Epithelial cell of prostate (primary cell): Measurements from ENCODE around the gene TRIM2.

Experiments used
- DNase-seq: peaks from one replicate; pipeline ENCODE4 v3.0.0-alpha.2; 2011; ENCODE audit warnings: low read depth, low spot score
- H3K27ac ChIP-seq: fragments of 450-650 bp; 2 replicates; pipeline ENCODE4 v1.5.1; 2017; ENCODE audit warnings: mild to moderate bottlenecking

TRIM2 gene

DNA sequence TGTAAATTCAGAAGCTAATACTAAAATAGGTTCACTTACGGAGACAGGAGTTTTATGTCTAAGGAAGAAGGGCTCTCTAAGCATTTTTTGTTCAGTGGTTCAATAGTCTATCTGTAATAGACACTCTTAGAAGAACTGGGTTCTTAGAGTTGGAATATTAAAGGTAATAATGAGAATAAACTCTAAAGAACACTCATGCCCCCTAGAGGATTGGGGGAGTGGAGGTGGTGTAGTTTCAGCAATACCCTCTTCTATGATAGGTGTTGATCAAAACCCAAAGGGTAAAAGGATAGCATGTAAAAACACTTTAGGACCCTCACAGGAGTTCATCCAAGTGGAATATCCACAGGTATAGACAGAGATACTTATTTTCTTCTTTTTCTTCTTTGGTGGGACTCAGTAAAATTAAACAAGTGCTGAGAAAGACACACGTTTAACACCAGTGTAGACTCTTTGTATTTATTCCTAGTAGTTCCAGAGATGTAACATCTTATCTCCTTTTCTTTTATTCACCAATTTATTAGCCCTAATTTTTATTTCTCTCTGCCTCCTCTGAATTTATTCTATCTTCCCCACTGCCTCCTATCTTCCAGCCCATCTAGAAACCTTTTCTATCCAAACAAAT lies 114.6 kb downstream of the TRIM2 start:
- DNase-seq: no peak
- H3K27ac ChIP-seq: no peak overlapping the region

DNA sequence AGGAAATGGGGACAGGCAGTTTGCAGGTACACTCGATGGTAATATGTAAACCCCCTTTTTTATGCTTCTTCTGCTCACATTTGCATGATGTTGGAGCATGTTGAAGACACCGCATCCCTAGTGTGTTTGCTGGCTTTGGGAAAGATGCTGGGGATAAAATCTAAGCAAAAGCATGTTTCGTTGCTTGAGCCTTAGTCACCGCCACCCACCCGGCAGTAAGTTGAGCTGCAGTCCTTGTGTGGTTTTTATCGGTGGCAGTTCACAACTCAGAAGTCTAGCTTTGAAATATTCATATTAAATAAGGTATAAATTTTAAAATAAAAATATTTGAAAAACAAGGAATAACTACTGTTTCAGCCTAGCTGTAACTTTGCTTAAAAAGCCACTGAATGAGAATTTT lies 118.5 kb downstream of the TRIM2 start:
- no peak for DNase-seq
- H3K27ac ChIP-seq: no peak overlapping the region

DNA sequence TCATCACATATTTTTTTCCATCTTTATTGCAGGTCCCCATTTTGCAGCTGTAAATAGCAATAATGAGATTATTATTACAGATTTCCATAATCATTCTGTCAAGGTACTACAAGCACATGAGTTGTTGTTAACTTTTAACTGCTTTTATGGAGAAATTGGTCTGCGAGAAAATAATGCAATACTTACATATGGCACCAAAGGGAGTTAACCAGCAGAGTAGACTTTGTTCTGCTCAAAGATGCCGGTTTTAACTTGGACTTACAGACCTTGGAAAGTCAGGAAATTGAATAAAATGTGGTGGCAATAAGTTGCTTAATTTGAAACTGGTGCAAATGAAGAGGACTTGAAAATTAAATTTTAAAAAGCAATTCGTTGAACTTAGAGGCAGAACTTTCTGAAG lies 119.8 kb downstream of the TRIM2 start:
- no peak overlapping the region for H3K27ac ChIP-seq
- DNase-seq: no peak

DNA sequence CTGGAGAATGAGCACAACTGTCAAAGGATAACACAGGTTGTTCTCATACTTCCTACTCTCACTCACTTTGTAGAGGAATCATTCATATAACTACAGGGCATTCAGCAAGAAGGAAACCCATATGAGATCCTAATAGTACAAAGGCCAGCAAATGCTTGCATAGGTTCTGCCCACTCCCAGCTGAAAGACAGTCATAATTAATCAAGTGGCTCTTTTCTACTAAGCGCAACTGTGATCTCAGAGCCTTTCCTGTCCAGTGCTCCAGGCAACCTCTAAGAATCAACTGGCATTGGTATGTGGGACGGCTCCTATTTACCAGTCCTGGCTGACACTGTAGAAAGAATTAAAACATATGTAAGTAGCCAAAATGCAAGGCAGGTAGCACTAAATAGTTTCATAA lies 121.3 kb downstream of the TRIM2 start:
- H3K27ac ChIP-seq: no peak overlapping the region
- no peak for DNase-seq

DNA sequence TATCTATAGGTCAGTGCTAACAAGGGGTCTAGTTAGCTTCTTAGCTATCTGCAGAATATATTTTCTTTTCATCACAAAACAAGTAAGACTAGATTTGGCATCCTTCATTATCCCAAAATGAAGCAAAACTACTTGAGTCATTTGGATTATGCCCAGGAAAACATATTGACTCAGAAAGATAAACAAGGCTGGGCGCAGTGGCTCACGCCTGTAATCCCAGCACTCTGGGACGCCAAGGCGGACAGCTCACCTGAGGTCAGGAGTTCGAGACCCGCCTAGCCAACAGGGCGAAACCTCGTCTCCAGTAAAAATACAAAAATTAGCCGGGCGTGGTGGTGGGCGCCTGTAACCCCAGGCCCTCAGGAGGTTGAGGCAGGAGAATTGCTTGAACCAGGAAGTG lies 122.3 kb downstream of the TRIM2 start:
- DNase-seq: peak; percentile 57
- no peak overlapping the region for H3K27ac ChIP-seq

DNA sequence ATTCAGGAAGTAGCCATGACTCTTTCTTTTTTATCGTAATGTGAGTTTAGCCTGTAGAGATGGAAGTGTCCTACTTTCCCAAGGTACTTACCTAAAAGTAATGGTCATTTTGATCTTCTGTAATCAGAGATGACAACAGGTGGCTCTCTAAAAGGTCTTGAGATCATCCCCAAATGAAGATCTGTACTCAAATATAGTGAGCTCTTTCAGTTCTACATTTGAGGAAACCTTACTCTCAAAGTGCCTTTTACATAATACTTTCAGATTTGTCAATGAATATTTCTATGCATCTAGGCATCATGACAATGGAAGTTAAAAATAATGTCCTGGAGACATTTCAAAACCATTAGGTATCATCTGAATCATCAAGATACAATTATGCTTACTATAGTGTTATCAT lies 123.0 kb downstream of the TRIM2 start:
- DNase-seq: no peak
- H3K27ac ChIP-seq: no peak overlapping the region

DNA sequence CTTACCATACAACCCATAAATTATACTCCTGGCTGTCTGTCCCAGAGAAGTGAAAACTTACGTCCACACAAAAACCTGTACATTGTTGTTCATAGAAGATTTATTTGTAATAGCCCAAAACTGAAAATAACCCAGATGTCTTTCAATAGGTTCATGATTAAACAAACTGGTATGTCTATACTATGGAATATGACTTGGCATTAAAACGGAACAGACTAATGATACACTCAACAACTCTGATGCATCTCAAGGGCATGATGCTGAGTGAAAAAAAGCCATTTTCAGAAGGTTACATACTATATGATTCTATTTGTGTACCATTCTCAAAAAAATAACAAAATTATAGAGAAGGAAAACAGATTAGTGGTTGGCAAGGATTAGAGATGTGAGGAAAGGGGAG lies 128.7 kb downstream of the TRIM2 start:
- no peak overlapping the region for H3K27ac ChIP-seq
- no peak for DNase-seq

DNA sequence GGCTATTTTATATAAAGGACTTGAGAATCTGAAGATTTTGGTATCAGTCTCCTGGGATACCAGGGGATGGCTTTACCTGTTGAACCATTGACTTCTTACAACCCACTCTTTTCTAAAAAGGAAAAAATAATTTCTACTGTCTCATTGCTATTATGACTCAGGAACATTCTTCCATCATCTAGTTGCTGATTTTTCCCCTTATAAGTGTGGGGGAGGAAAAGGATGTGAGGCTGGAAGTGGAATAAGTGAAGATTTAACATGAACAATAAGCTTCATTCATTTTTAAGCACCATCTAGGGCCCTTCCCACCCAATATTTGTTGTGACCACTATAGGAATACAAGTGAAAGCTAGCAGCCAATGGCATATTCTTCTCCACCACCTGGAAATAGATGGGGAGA lies 129.6 kb downstream of the TRIM2 start:
- H3K27ac ChIP-seq: no peak overlapping the region
- no peak for DNase-seq

DNA sequence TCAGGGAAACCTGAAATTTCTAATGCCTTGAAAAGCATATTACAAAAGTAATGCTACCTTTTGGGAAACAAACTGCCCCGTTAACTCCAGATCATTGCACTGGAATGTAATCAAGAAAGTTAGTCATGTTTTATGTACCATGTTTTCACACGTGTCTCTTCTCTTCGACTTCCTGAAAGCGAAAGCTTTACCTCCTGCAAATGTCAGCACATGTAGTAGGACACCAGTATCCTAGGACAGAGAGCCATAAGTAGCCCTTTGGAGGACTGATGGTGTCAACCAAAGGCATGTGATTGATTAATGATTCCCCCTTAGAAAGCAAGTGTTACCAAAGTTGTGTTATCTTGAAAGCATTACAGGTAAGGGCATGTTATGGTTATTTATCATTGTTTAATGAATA lies 131.4 kb downstream of the TRIM2 start:
- H3K27ac ChIP-seq: no peak overlapping the region
- DNase-seq: peak; percentile 12

DNA sequence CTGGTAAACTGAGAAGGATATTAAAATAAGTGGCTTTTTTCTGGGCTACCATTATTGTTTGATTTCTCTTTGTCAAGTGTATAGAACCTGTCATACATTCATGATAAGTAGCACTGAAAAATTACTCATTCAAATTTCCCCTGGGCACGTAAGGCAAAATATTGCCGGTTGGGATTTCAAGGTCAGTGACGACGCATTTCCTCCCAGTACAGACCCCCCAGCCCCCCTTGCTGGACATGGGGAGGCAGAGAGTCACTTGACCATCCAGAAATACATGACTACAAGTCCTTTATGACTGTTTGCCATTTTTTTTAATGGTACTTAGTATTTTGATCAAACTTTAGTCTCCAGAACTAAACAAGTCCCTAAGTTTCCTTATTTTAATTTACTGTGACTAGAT lies 133.4 kb downstream of the TRIM2 start:
- no peak overlapping the region for H3K27ac ChIP-seq
- no peak for DNase-seq

DNA sequence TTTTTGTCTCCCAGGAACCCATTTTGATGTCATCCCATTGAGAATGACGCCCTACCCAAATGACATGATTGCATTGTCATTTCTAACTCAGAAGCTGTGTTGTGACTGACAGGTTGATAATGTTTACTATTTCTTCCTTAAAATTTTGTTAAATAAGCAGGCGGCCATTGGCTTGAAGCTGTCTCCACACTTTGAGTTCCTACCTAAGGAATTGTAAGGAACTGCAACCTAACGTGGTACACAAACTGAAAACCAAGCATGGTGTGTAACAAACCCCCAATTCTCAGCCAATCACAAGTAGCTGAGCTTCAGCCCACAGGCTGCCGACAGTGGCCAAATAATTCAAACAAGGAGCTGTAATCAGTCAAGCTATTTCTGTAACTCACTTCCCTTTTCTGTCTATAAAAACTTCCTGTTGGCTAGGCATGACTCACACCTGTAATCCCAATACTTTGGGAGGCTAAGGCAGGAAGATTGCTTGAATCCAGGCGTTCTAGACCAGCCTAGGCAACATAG lies 137.4 kb downstream of the TRIM2 start:
- peak overlapping the region; percentile 16 for H3K27ac ChIP-seq
- DNase-seq: peak; percentile 10

DNA sequence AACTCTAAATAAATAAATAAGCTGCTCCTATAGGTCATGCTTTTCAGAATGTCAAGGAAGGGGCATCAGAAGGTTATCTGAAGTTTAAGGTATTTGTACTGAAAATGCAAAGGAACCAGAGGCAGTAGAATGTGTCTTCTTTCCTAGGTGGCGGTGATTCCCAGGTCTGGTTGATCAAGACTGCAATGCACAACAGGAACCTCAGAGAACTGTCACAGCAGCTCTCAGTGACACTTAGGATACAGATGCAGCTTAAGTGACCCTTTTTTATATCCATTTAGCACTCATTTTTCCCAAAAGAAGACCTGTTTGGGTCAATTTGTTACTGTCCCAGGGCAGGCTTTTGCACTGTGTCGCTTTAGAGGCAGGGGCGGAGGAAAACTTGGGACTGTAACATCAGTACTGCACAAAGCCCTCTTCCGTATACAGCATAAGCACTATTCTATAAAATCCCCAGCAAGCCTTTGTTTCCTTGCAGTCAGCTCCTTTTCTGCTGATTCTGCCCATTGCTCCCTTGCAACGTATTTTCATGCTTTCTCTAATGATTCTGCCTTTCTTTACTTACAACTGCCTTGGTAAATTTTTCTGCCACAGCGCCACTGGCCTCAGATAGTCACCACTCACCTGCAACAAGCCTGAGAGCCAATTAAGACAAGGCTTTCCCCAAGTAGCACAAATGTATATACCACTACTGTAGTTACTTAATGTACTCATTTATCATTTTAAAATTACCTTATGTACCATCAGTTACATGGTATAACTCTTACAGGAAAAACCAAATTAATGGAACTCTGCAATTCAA lies 138.7 kb downstream of the TRIM2 start:
- H3K27ac ChIP-seq: no peak overlapping the region
- DNase-seq: no peak

DNA sequence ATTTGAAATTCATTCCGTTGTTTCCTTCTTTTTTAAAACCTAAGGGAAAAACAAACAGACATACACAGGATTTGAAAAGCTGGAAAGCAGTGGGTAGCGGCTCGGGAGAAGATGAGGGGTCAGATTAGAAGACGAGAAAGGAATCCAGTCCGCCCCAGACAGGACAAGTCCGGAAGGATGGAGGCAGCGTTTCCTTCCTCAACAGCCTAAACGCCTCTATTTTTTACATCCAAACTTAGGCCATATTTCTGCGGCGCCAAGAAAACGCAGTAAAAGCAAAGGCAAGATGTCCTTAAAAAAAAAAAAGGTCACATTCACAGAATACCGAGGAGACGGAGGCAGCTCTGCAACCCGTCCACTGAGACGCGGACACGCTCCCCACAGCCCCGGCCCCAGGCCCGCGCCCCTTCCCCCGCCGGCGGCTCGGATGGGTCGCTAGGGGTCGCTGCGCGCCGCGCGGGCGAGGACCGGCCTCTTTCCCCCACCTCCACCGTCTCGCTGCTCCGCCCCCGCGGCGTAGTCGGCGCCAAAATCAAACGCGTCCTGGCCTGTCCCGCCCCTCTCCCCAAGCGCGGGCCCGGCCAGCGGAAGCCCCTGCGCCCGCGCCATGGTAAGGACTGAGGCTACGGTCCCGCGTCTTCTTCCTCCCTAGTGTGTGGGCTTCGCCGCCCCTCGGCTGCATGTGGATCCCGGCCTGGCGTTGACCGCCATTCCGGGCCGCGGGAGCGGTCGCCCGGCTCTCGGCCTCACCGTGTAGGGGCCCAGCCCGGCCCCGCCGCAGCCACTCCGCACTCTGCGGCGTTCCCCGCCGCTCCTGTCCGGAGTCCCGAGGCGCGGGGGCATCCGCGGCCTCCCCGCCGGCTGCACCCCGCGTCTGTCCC lies 140.1 kb downstream of the TRIM2 start, which contains the start of gene MND1:
MND1 (plus strand) TSS at position 558 of the 881 bp plus-strand sequence; CDS start at position 608, 50 bp downstream.
- no peak within 1 kb of the TSS for H3K27ac ChIP-seq
- DNase-seq: peak; percentile 8

DNA sequence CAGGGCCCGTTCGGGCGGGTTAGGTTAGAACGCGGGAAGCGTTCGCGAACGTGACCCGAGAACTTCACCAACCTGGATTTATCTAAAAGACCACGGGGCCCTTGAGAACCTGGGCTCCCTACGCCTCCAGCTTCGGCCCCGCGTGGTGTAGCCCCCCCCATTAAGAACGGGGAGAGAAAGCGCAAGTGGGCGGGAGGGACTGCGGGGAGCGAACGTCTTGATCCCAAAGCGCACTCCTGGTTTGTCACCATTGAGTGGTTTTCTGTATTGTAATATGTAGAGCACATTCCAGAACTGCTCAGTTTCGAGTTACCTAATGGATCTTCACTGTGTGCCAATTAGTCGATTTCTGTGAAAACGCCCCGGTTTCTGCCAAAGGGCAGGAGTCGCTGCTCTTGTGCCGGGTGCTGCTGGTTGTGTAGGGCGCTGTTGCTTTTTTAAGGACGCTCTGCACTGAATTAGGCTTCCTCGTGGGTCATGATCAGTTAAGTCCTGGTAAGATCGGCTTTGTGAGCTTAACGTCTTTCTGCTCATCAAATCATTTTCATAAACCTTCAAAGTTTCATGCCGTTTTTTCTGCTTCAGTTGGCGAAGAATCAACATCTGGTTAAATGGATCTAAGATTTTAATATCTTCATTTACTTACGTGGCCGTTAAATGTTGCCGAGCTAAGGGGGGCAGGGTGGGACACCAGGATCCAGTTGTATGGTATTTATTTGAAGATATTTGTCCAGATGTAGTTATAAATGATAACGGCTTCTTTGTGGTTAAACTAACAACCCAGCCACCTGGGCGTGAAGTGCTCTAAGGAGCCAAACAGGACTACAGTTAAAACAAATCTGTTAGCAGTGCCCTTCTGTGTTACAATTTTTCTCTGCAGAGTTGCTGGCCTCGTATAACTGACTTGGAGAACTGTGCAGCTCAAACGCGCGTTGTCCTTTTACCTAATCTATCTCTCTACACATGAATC lies 141.1 kb downstream of the TRIM2 start:
- no peak for DNase-seq
- H3K27ac ChIP-seq: no peak overlapping the region

DNA sequence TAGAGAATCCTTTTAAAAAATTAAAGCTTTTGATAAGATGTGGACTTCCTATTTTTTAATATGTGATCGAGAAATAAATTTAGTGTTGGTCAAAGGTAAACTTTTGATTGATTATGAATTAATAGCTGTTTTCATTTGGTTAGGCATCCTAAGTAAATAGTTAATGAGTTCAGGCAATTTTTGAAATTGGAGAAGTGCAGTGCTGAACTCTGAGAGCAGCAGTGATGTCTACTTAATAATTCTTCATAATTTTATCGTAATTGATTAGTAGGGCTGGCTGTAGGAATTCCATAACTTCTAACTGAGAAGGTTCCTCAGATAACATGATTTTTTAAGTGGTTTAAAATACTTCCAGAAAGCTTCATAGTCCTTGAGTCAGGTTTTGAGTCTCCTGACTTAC lies 141.8 kb downstream of the TRIM2 start:
- H3K27ac ChIP-seq: no peak overlapping the region

DNA sequence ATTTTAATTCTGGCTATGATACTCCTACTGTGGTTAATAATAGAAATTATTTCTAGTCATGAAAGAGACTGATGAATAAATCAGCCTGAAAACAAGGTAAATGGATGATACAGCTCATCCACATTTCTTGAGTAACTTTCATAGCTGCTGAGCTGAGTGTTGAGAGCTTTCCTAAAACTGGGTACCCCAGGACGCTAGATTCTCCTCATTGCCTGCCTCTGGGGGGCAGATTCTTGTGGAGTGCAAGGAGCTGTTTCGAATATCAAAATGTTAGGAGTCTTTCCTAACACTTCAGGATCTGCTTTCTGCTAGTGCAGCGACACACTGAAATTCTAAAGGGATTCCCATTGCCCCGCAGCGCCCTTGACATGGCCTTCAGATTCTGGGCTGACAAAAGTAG lies 142.3 kb downstream of the TRIM2 start:
- no peak overlapping the region for H3K27ac ChIP-seq
- DNase-seq: no peak

More for the DNA sequence above, 141.8 kb downstream of the TRIM2 start:
- no peak for DNase-seq

DNA sequence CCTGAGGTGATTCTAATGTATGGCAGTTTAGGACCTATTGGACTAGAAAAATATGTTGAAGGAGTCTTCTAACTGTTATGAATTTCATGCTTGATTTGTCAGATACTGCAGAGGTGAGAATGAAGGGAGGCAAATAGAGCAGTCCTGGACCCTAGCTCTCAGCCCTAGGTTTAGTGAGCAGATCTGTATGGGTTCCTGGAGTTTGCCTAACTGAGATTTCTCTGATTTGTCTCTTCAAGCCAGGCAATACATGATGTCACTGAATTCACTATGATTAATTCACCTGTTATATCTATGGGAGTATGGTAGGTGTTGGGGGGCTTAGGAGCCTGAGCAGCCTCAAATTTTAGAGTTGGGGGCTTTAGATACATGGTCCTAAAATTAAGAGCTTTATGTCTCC lies 142.9 kb downstream of the TRIM2 start:
- no peak overlapping the region for H3K27ac ChIP-seq
- no peak for DNase-seq

DNA sequence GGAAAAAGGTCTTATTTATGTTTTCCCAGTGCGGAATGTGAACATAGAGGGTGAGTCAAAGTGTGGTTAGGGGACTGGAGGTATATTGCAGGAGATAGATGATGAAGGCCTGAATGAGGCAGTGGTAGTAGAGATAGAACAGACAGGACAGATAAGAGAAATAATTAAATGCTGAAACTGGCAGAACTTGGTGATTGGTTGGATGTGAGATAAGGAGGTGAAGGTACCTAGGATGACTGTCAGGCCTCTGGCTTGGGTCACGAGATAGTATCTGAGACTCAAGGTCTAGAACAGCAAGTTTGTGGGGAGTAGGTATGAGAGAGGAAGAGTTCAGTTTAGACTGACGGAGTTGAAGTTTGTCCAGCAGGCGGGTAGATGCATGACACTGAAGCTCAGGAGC lies 143.8 kb downstream of the TRIM2 start:
- DNase-seq: no peak
- no peak overlapping the region for H3K27ac ChIP-seq

DNA sequence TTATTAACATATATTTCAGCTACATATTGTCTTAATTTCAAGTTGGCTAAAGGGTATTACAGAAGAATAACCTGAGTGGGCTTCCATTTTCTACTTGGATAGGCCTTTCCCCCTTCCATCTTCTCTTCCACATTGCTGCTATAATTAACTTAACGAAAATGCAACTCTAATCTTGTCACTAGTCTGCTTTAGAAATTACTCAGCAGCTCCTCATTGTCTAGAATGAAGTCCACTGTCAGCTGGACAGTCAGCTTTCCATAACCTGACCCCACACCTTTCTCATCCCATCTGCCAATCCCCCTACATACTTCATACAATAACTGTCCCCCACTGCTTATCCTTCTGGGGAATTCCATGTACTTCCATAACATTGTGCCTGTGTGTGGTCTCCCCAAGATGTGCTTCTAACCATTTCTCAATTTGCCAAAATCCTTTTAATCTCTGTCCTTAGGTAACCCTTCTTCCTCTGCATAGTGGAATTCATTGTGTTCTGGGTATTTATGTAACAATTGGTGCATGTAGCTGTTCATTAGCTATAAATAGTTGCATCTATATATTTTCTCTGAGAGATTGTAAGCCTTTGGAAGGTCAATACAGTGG lies 145.1 kb downstream of the TRIM2 start:
- DNase-seq: no peak
- no peak overlapping the region for H3K27ac ChIP-seq
